HG02943 (cell line): ENCODE results near the gene MADD.
A peak's percentile ranks its signal among the peaks of the same experiment; 100 is the strongest.
"Not testable (repeated sequence)": the region's sequence is repeated elsewhere in the genome, so short reads cannot be mapped to it uniquely, and the experiment has no call there.

Experiments used
- ATAC-seq: cut with Tn5 transposase; IDR thresholded peaks from one replicate; pipeline ENCODE4 v1.9.1; 2021; ENCODE audit warnings: mild to moderate bottlenecking, low read depth, moderate library complexity; ENCODE audit not compliant: unreplicated experiment

Gene MADD

DNA sequence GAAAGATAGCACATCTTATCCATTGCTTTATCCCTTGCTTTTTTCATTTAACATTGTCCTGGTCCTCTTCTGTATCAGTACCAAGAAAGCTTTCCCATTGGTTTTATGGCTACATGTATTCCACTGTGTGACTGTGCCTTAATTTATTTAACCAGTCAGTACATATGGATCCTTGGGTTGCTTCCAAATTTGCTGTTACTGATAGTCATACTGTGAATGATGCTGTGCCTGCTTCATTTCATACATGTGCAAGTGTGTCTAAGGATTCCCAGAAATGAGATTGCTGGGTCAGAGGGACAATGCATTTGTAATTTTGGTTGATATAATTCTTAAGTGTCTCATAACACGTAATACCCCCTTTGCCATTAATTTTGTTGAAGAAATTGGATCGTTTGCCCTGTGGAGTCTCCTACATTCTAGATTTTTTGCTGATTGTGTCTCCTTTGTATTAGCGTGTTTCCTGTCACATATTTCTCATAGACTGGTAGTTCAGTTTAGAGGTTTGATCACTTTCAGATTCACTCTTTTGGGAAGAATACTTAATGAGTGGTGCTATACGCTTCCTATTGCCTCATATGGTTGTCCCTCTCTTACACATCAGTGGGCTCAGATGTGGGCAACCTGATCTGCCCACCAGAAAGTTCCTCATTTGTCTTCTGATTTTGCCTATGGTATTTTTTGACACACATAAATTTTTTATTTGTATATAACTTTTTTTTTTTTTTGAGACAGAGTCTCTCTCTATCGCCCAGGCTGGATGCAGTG, 47.3 kb downstream of the MADD start:
- no peak for ATAC-seq

- ATAC-seq: no peak
Observed at GRCh38 chr11:47318166-47318565, 48.2 kb downstream of the MADD start.

DNA sequence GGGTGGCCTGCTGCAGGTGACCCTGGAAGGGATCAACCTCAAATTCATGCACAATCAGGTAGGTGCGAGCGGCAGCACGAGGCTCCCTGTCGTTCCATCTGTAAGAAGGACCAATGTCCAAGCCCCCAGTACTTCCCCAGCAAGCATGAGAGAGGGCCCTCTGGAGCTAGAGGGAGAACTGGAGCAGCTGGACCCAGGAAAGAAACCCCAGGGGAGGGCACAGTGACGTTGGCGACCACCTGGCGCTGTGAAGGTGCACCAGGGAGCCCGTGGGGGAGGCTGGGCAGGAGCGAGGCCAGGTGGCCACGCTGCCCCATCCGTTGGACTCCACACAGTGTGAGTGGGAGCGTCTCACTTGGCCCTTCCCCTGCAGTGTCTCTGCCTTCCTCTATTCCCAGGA, 54.6 kb downstream of the MADD start:
- ATAC-seq: no peak

GRCh38 chr11:47325271-47326041, 55.5 kb downstream of the MADD start:
- no peak for ATAC-seq

DNA sequence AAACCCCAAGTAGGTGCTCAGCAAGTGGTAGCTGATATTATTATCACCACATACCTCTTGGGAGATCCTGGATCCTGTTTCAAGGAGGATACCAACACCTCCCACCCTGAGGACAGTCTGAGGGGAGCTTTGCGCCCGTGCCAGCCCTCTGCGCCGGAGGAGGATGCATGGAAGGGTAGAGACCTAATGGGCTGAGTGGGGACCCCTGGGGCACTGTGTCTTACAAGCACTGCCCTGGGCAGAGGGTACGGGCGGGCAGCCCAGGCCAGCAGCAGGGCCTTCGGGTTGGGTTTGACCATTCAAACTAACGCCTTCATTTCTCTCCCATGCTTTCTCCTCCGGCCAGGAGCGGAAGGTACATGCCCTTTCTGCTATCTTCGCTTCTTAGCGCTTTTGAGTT, 56.3 kb downstream of the MADD start:
- ATAC-seq: no peak

DNA sequence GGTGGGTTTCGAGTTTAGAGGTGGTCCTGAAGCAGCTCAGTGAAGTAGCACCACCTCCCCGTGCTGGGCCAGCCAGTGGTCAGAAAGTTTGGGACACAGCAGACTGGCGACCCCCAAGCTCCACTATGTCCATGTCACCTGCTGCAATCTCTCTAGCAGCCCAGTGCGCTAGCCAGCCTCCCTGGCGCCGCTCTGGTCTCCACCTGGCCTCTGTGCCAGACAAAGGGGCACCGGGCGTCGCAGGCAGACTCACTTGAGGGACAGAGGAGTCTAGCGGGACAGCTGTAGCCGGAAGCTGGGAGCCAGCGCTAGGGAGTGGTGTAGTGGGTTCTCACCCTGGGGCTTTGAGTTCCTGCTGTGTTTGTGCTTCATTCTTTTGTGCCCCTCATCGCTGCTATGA, 57.1 kb downstream of the MADD start:
- ATAC-seq: no peak

DNA sequence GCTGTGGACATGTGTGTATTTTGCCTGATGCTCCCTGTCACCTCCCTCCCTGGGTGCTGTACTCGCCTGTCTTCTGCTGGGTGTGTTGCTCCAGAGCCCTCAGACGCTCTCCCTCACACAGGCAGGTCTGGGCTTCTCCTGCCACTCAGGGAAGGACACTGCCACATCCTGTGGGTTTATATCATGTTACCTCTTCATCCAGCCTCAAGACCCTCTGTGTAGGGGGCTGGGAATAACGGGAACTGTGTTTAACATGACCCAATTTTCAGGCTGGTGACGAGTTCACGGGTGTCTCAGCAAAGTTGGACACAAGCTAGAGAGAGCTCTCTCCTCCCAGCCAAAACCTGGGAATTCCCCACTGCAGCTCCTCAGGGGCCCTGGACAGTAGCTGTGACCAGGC, 58.0 kb downstream of the MADD start:
- no peak for ATAC-seq

DNA sequence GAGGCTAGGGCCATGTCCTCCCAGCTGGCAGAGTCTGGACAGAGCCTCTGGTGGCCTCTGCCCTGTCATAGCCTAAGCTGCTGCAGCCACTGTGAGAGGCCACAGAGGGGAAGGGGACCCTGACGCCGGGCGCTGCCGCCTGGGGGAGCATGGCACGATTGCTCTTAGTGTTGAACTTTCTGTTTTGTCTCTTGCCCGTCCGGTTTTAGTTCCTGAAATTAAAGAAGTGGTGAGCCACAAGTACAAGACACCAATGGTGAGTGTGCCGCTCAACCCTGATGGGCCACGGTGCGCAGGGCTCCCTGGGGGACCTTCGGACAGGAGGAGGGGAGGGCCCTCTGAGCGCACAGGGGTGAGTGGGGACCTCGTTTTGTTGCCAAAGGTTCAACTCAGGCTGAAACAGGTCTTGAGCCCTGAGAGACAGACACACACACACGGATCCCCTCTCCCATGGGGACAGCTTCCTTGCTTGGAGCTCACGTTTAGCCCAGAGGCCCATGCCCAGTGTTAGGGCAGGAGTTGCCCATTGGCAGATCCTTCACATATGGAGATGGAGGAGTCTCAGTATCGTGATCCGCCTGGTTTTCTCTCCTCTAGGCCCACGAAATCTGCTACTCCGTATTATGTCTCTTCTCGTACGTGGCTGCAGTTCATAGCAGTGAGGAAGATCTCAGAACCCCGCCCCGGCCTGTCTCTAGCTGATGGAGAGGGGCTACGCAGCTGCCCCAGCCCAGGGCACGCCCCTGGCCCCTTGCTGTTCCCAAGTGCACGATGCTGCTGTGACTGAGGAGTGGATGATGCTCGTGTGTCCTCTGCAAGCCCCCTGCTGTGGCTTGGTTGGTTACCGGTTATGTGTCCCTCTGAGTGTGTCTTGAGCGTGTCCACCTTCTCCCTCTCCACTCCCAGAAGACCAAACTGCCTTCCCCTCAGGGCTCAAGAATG, 58.8 kb downstream of the MADD start:
- ATAC-seq: peak; percentile 54

- no peak for ATAC-seq
Observed at GRCh38 chr11:47329431-47329986, 59.6 kb downstream of the MADD start.

- ATAC-seq: no peak
Observed at GRCh38 chr11:47329987-47330931, 60.3 kb downstream of the MADD start.

GRCh38 chr11:47331454-47332302, 61.7 kb downstream of the MADD start:
- no peak for ATAC-seq

- no peak for ATAC-seq
Observed at GRCh38 chr11:47332303-47332711, 62.4 kb downstream of the MADD start.

GRCh38 chr11:47332791-47333525, 63.0 kb downstream of the MADD start:
- ATAC-seq: no peak

DNA sequence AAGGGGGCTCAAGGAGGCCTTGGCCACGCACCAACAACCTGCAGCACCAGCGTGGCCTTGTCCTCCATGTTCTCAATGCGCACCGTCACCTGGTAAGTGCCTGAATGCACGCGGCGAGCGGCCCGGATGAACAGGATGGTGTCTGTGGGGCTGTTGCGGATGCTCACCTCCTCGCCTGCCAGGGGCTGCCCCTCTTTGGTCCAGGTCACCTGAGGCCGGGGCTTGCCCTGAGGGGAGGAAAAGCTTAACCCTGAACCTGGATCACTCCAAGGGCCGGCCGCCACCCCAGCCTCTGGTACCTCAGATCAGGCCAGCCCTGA, 63.6 kb downstream of the MADD start:
- no peak for ATAC-seq

DNA sequence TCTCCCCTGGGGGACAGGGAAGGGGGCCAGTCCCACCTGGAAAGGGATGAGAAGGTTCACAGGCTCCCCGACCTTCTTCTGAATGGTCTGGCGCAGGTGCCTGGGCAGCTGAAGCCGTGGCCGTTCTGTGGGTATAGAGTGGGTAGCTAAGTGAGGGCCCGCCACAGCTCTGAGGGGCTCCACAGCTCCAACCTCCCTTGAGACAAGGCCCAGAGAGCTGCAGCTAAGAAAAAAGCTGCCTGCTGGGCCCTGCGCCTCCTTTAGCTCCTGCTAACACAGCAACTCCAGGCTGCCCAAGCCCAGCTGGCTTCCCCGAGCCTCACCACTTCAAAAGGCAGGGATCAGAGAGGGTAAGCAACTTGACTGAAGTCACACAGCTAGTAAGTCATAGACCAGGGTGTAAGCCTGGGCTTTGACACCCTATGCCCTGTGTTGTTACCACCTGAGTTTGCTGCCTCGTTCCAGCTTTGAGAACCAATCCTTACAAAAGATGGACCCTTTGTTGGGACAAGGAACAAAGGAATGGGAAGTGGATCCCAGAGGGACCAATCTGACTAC, 64.0 kb downstream of the MADD start:
- ATAC-seq: no peak

DNA sequence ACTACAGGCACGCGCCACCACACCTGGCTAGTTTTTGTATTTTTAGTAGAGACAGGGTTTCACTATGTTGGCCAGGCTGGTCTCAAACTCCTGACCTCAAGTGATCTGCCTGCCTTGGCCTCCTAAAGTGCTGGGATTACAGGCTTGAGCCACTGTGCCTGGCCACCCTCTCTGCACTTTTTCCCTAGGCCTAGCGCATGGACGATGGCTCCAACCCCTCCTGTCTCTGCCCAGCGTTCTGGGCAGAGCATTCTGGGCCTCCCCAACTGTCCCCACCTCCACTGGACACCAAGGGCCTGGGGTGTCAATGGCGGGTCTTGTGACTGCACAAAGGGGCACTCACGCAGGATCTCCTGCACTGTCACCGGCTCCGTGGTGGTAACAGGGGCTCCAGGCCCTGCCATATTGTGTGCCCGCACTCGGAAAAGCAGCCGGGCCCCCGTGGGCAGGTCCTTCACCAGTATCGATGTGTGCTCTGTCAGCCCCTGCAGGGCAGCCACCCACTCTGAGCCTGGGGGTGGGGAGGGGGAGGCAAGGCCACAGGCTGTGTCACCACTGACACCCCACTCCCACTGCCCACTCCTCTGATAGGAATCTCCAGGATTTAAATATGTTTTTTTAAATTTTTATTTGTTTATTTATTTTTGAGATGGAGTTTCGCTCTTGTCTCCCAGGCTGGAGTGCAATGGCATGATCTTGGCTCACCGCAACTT, 64.9 kb downstream of the MADD start:
- not testable (repeated sequence) for ATAC-seq

GRCh38 chr11:47335733-47336132, 65.8 kb downstream of the MADD start:
- no peak for ATAC-seq
